Esophagus muscularis mucosa (tissue), 4 donors: ENCODE results near the gene PNLDC1. TPM values are rescaled to one million over a fixed set of nuclear protein-coding genes. Genes with fewer than 3 reads are reported as not detected.
"Not testable (repeated sequence)": the region's sequence is repeated elsewhere in the genome, so short reads cannot be mapped to it uniquely, and the experiment has no call there.

Experiments
- DNase-seq: peaks from one replicate; pipeline ENCODE4 v3.0.0-alpha.2; 2017; ENCODE audit errors: extremely low spot score
- H3K27ac ChIP-seq, 4 donors: fragments of 200-600 bp; sonication (generic); replicated peaks in 1 of 4; 1 replicate in 3 of 4; 2 replicates in 1 of 4; pipeline ENCODE4 v1.5.1; 2016 to 2019; ENCODE audit warnings: mild to moderate bottlenecking in 1 of 4
- H3K27me3 ChIP-seq, 4 donors: fragments of 200-600 bp; sonication (generic); one replicate each; pipeline versions ENCODE4 v1.5.1 to v1.6.0; 2016 to 2019
- H3K36me3 ChIP-seq, 4 donors: fragments of 200-600 bp; sonication (generic); one replicate each; pipeline ENCODE4 v1.5.1; 2016 to 2019
- H3K4me1 ChIP-seq, 4 donors: fragments of 200-600 bp; sonication (generic); one replicate each; pipeline ENCODE4 v1.5.1; 2016 to 2019
- H3K4me3 ChIP-seq, 4 donors: fragments of 200-600 bp; sonication (generic); 1 replicate in 2 of 4; 2 replicates in 2 of 4; pipeline ENCODE4 v1.5.1; 2016 to 2019; ENCODE audit warnings: mild to moderate bottlenecking in 4 of 4, moderate library complexity in 1 of 4
- H3K9me3 ChIP-seq, 4 donors: fragments of 200-600 bp; sonication (generic); 1 replicate in 3 of 4; 2 replicates in 1 of 4; pipeline ENCODE4 v1.5.1; 2016 to 2019
- EP300 ChIP-seq: sonication (generic); formaldehyde crosslinking; IDR thresholded peaks from one replicate; pipeline ENCODE4 v1.6.1; 2017; ENCODE audit warnings: antibody characterized with exemption
- POLR2A ChIP-seq: fragments of 450-650 bp; IDR thresholded peaks from one replicate; pipeline ENCODE4 v1.6.1; 2017; ENCODE audit warnings: antibody characterized with exemption, moderate library complexity, mild to moderate bottlenecking, low read depth
- POLR2AphosphoS5 ChIP-seq, 2 donors: sonication (generic); formaldehyde crosslinking; IDR thresholded peaks; one replicate each; pipeline ENCODE4 v1.6.1; 2017; ENCODE audit warnings: antibody characterized with exemption in 2 of 2
- WGBS: methylation state at CpG from one replicate; pipeline ENCODE4 v1.1.5; 2018; 5-methylcytosine and 5-hydroxymethylcytosine counted together
- intact Hi-C: fragments of 100-400 bp; cut with DNase I; formaldehyde crosslinking; loops from one replicate; pipeline ENCODE4 v1.15.1; 2023
- total RNA-seq, 4 donors: library from RNA; depleted of rRNA; stranded (reverse); fragments of >200 nt; gene quantifications; one replicate each; pipeline versions ENCODE4 v1.1.0 to v1.2.1, GENCODE V29; 2016
- TF ChIP-seq, protein P1 (sequence below), 3 experiments: fragments of 200-600 bp in 2 of 3; fragments of 450-650 bp in 1 of 3; sonication (generic) in 2 of 3; IDR thresholded peaks; one replicate each; pipeline ENCODE4 v1.5.1; 2017 to 2019; ENCODE audit warnings: antibody characterized with exemption in 3 of 3, mild to moderate bottlenecking in 2 of 3, moderate library complexity in 1 of 3

The PNLDC1 gene
- total RNA-seq, 4 donors from 2014 or later, result 0.23 TPM; not detected in 3

DNA sequence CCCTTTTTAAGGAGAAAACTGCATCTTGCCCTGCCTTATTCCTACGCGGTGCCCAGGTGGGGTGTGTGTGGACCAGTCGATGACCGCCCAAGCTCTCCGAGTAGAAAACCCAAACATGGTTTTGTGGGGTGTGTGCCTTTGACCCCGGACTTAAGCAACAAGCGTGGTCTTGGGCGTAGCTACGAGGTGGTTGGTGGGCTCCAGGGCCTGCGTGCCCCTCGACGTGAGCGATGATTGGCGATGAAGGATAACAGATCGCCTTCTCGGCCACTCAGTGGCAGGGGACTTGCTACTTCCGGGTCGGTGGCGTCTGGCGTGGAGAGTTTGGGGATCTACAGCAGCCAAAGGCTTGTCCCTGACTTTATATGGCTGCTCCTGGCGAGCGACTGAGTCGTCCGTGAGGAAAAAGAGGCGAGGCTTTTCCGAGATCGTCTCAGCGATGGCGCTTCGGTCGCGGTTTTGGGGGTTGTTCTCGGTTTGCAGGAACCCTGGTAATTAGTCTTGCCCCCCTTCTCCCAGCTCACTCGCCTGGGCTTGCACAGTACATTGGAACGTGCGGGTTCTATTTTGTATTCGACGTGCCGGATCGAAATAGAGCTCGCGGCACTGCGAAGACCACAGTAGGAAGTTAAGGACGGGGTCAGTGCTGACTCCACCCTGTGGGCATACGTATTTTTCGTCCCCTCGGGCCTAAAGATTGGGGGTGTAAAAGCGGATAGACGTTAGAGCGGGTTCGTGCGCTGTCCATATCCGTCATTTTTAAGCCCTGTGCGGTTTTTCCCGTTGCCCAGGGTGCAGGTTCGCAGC, 9.7 kb upstream of the PNLDC1 start, which contains the start of gene MRPL18:
MRPL18 (plus strand) TSS at position 319 of the 807 bp plus-strand sequence; CDS start at position 440, 121 bp downstream.
- H3K27me3 ChIP-seq, result no peaks in the 10 kb centered on the region
- peaks cover 38 to 73% (median 72%) of the 10 kb centered on the region in 4 donors for H3K4me1 ChIP-seq
- TF ChIP-seq POLR2AphosphoS5 (IDR thresholded peaks at IDR 0.05), result peak; percentile 87 to 89
- TF ChIP-seq, protein P1, sequence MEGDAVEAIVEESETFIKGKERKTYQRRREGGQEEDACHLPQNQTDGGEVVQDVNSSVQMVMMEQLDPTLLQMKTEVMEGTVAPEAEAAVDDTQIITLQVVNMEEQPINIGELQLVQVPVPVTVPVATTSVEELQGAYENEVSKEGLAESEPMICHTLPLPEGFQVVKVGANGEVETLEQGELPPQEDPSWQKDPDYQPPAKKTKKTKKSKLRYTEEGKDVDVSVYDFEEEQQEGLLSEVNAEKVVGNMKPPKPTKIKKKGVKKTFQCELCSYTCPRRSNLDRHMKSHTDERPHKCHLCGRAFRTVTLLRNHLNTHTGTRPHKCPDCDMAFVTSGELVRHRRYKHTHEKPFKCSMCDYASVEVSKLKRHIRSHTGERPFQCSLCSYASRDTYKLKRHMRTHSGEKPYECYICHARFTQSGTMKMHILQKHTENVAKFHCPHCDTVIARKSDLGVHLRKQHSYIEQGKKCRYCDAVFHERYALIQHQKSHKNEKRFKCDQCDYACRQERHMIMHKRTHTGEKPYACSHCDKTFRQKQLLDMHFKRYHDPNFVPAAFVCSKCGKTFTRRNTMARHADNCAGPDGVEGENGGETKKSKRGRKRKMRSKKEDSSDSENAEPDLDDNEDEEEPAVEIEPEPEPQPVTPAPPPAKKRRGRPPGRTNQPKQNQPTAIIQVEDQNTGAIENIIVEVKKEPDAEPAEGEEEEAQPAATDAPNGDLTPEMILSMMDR (IDR thresholded peaks at IDR 0.05), result no peak
- H3K9me3 ChIP-seq, result no peaks in the 10 kb centered on the region
- peak; percentile 99 for DNase-seq
- peak within 1 kb of the TSS; percentile 87 to 100 (median 97) for H3K4me3 ChIP-seq
- peak within 1 kb of the TSS; percentile 96 to 99 (median 97) for H3K27ac ChIP-seq
- H3K36me3 ChIP-seq, result peaks cover under 1 to 59% (median 37%) of the 10 kb centered on the region in 4 donors
- intact Hi-C loops, result loop anchor here (10.0 kb wide), 2 partner anchors 184 to 244 kb away; no protein-coding TSS in a partner anchor
- WGBS, result 0% methylated on average over 34 of the region's 56 CpGs

DNA sequence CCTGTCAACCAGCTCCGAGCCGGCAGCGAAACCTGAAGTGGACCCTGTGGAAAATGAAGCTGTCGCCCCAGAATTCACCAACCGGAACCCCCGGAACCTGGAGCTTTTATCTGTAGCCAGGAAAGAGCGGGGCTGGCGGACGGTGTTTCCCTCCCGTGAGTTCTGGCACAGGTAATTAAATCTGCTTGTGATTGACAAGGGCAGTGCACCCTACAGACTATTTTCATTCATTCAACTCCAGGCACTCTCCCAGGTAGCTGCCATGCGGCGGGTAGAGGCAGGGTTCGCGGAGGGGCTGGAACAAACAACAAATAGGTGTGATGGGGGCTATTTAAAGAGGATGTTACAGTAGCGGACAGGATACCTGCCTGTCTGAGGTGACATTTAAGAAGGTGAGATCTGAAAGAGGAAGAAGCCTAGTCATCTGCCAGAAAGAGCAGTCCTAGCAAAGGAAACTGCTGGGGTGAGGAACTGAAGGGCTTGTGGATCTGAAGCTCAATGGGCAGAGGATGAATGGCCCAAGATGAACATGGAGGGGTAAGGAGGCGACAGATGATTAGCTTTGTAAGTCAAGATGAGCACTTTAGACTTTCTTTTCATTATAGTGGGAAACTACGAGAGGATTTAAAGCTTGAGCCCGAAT, 9.0 kb upstream of the PNLDC1 start:
- H3K36me3 ChIP-seq, result peaks cover 0 to 58% (median 36%) of the 10 kb centered on the region in 4 donors
- no peak for DNase-seq
- no peaks in the 10 kb centered on the region for H3K9me3 ChIP-seq
- peaks cover 38 to 75% (median 65%) of the 10 kb centered on the region in 4 donors for H3K4me1 ChIP-seq
- peak overlapping the region; percentile 96 to 99 (median 97) for H3K27ac ChIP-seq
- TF ChIP-seq POLR2A (no peak), POLR2AphosphoS5 (IDR thresholded peaks at IDR 0.05) (no peak), EP300 (no peak)
- TF ChIP-seq, protein P1 (IDR thresholded peaks at IDR 0.05), result no peak
- H3K27me3 ChIP-seq, result no peaks in the 10 kb centered on the region
- WGBS, result 19% methylated on average over 13 of the region's 18 CpGs
- intact Hi-C loops, result loop anchor here (10.0 kb wide), 2 partner anchors 184 to 244 kb away; no protein-coding TSS in a partner anchor
- H3K4me3 ChIP-seq, result peak overlapping the region; percentile 87 to 100 (median 97)

DNA sequence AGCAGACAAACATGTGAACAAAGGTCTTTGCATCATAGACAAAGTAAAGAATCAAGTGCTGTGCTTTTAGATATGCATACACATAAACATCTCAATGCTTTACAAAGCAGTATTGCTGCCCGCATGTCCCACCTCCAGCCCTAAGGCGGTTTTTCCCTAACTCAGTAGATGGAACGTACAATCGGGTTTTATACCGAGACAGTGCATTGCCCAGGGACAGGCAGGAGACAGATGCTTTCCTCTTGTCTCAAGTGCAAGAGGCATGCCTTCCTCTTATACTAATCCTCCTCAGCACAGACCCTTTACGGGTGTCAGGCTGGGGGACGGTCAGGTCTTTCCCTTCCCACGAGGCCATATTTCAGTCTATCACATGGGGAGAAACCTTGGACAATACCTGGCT, 5.1 kb upstream of the PNLDC1 start:
- WGBS, result 77% methylated on average over 6 of the region's 8 CpGs
- not testable (repeated sequence) for DNase-seq, H3K27me3 ChIP-seq, H3K9me3 ChIP-seq, H3K4me3 ChIP-seq, H3K27ac ChIP-seq
- peaks cover 12 to 68% (median 58%) of the 10 kb centered on the region in 4 donors for H3K36me3 ChIP-seq
- intact Hi-C loops, result loop anchor here (10.0 kb wide), 2 partner anchors 180 to 240 kb away; no protein-coding TSS in a partner anchor
- peaks cover 22 to 54% (median 43%) of the 10 kb centered on the region in 4 donors for H3K4me1 ChIP-seq

DNA sequence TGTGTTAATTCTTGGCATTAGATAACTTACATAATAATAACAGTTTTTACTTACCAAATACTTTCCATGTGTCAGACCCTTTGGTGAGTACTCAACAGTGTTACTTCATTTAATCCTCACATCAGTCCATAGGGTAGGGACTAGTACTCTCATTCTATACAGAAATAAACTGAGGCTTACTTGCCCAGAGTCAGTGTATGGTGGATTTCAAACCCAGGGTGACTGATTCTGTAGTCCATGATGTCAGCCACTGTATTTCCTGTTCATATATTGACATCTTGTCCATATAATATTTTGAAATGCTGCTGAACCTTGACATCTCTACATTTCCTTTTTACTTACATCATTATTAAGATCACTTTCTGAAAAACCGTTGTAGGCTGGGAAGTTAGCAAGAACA, 2.5 kb upstream of the PNLDC1 start:
- no peak overlapping the region for H3K27ac ChIP-seq
- TF ChIP-seq POLR2AphosphoS5 (IDR thresholded peaks at IDR 0.05) (no peak), POLR2A (no peak), EP300 (no peak)
- H3K27me3 ChIP-seq, result no peaks in the 10 kb centered on the region
- 84% methylated on average over 1 of the region's 1 CpG for WGBS
- H3K4me3 ChIP-seq, result no peak overlapping the region
- H3K4me1 ChIP-seq, result peaks cover 7 to 35% (median 25%) of the 10 kb centered on the region in 4 donors
- peaks cover 12 to 75% (median 61%) of the 10 kb centered on the region in 4 donors for H3K36me3 ChIP-seq
- no peak for DNase-seq
- H3K9me3 ChIP-seq, result no peaks in the 10 kb centered on the region
- intact Hi-C loops, result loop anchor here (10.0 kb wide), 2 partner anchors 177 to 237 kb away; no protein-coding TSS in a partner anchor

DNA sequence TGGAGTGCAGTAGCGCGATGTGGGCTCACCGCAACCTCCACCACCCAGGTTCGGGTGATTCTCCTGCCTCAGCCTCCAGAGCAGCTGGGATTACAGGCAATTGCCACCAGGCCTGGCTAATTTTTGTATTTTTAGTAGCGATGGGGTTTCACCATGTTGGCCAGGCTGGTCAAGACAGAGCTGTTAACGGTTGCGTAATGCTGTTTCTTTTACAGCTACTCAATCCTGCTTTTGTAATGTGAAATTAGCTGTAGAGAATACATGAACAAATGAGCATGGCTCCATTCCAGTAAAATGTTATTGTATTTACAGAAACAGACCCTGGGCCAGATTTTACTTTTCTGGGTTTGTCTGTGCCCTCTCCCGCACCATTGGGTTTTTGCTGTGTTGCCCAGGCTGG, 1.9 kb downstream of the PNLDC1 start:
- H3K9me3 ChIP-seq, result no peaks in the 10 kb centered on the region
- H3K27me3 ChIP-seq, result no peaks in the 10 kb centered on the region
- intact Hi-C loops, result no loop called here
- H3K4me1 ChIP-seq, result no peaks in the 10 kb centered on the region
- no peak for TF ChIP-seq POLR2AphosphoS5 (IDR thresholded peaks at IDR 0.05)
- no peak for TF ChIP-seq EP300
- no peak for TF ChIP-seq POLR2A
- TF ChIP-seq, protein P1 (IDR thresholded peaks at IDR 0.05), result no peak
- no peak overlapping the region for H3K4me3 ChIP-seq
- WGBS, result 96% methylated on average over 8 of the region's 8 CpGs
- H3K36me3 ChIP-seq, result peaks cover 12 to 39% (median 36%) of the 10 kb centered on the region in 4 donors
- DNase-seq, result no peak
- no peak overlapping the region for H3K27ac ChIP-seq
